ENCODE data around the gene PPM1H.

GRCh38 chr12:62737188-62737587 is 197.8 kb downstream of the PPM1H start:
- TF ChIP-seq CTCF (IDR thresholded peaks at IDR 0.05) = no peak
- no peak for TF ChIP-seq POLR2A (IDR thresholded peaks at IDR 0.05)
